Esophagus muscularis mucosa (tissue), 3 donors: ENCODE data around the gene ZNF445.

Experiments
- CTCF ChIP-seq, 3 experiments: fragments of 200-600 bp in 2 of 3; fragments of 450-650 bp in 1 of 3; sonication (generic) in 2 of 3; IDR thresholded peaks; one replicate each; pipeline ENCODE4 v1.5.1; 2017 to 2019; ENCODE audit warnings: antibody characterized with exemption in 3 of 3, mild to moderate bottlenecking in 2 of 3, moderate library complexity in 1 of 3
- POLR2A ChIP-seq: fragments of 450-650 bp; IDR thresholded peaks from one replicate; pipeline ENCODE4 v1.6.1; 2017; ENCODE audit warnings: antibody characterized with exemption, moderate library complexity, mild to moderate bottlenecking, low read depth

- no peak for TF ChIP-seq CTCF (IDR thresholded peaks at IDR 0.05)
- no peak for TF ChIP-seq POLR2A
Measured at GRCh38 chr3:44518782-44519156, 41.3 kb upstream of the ZNF445 start.
